NCI-H2107 treated with DMSO at 0.1 percent for 48 hours (cell line): ENCODE measurements around the gene KLHL18.
A peak's percentile ranks its signal among the peaks of the same experiment; 100 is the strongest.
"Not testable (repeated sequence)": the region's sequence is repeated elsewhere in the genome, so short reads cannot be mapped to it uniquely, and the experiment has no call there.

ENCODE experiments used
- DNase-seq: peaks from one replicate; lab custom pipeline; 2025; ENCODE audit not compliant: unreplicated experiment; lab: John Stamatoyannopoulos, UW

The KLHL18 gene

GRCh38 chr3:47282424-47283192 is at the start of gene KLHL18, which contains the start of gene KIF9:
KLHL18 (plus strand) TSS chr3:47282944; CDS start chr3:47282966, 22 bp downstream.
KIF9 (minus strand) TSS chr3:47282799; CDS start chr3:47277374, 5,425 bp downstream.
- peak; percentile 75 for DNase-seq

GRCh38 chr3:47238017-47238416 is 44.7 kb upstream of the KLHL18 start:
- DNase-seq: no peak

GRCh38 chr3:47239929-47240328 is 42.8 kb upstream of the KLHL18 start:
- no peak for DNase-seq

- no peak for DNase-seq
These were observed 39.2 kb upstream of the KLHL18 start for GRCh38 chr3:47243419-47244147.

GRCh38 chr3:47244531-47245100 is 38.1 kb upstream of the KLHL18 start:
- no peak for DNase-seq

- no peak for DNase-seq
These were observed 37.5 kb upstream of the KLHL18 start for GRCh38 chr3:47245271-47245670.

- DNase-seq: no peak
These were observed 35.3 kb upstream of the KLHL18 start for GRCh38 chr3:47247131-47248064.

GRCh38 chr3:47250309-47251060 is 32.3 kb upstream of the KLHL18 start:
- DNase-seq: no peak

GRCh38 chr3:47251085-47251484 is 31.7 kb upstream of the KLHL18 start:
- not testable (repeated sequence) for DNase-seq

GRCh38 chr3:47251689-47252088 is 31.1 kb upstream of the KLHL18 start:
- no peak for DNase-seq

GRCh38 chr3:47256331-47256730 is 26.4 kb upstream of the KLHL18 start:
- DNase-seq: not testable (repeated sequence)

- DNase-seq: no peak
These were observed 23.6 kb upstream of the KLHL18 start for GRCh38 chr3:47259114-47259513.

GRCh38 chr3:47260605-47261004 is 22.1 kb upstream of the KLHL18 start:
- DNase-seq: no peak

- DNase-seq: no peak
These were observed 21.4 kb upstream of the KLHL18 start for GRCh38 chr3:47261301-47261700.

GRCh38 chr3:47265008-47265407 is 17.7 kb upstream of the KLHL18 start:
- DNase-seq: no peak

GRCh38 chr3:47265725-47266428 is 16.9 kb upstream of the KLHL18 start:
- no peak for DNase-seq

- DNase-seq: no peak
These were observed 15.8 kb upstream of the KLHL18 start for GRCh38 chr3:47266709-47267489.

GRCh38 chr3:47267490-47267824 is 15.3 kb upstream of the KLHL18 start:
- no peak for DNase-seq

GRCh38 chr3:47270526-47270925 is 12.2 kb upstream of the KLHL18 start:
- DNase-seq: no peak
